ENCODE data around the gene TOP1.
"Not testable (repeated sequence)": the region's sequence is repeated elsewhere in the genome, so short reads cannot be mapped to it uniquely, and the experiment has no call there.

Gene TOP1

GRCh38 chr20:41098703-41099250, 70.2 kb downstream of the TOP1 start:
- no peak for DNase-seq

DNA sequence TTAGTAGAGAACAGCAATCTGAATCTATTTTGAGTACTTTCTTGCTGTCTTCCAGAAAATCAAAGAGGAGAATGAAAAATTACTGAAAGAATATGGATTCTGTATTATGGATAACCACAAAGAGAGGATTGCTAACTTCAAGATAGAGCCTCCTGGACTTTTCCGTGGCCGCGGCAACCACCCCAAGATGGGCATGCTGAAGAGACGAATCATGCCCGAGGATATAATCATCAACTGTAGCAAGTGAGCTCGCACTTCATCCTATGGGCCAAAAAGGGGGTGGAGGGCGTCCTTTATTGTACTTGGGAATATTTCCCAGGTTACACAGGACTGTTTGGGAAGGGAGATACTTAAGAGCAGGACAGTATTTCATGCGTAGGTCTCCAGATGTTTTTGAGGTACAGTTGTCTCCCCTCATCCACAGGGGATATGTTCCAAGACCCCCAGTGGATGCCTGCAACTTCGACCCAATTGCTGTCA, 71.4 kb downstream of the TOP1 start:
- no peak for DNase-seq

- DNase-seq: no peak
Observed at GRCh38 chr20:41101660-41102059, 73.0 kb downstream of the TOP1 start.

GRCh38 chr20:41108531-41108930, 79.9 kb downstream of the TOP1 start:
- no peak for DNase-seq

- DNase-seq: no peak
Observed at GRCh38 chr20:41110012-41110411, 81.4 kb downstream of the TOP1 start.

- no peak for DNase-seq
Observed at GRCh38 chr20:41110930-41111577, 82.4 kb downstream of the TOP1 start.

- DNase-seq: no peak
Observed at GRCh38 chr20:41111578-41111951, 82.9 kb downstream of the TOP1 start.

DNA sequence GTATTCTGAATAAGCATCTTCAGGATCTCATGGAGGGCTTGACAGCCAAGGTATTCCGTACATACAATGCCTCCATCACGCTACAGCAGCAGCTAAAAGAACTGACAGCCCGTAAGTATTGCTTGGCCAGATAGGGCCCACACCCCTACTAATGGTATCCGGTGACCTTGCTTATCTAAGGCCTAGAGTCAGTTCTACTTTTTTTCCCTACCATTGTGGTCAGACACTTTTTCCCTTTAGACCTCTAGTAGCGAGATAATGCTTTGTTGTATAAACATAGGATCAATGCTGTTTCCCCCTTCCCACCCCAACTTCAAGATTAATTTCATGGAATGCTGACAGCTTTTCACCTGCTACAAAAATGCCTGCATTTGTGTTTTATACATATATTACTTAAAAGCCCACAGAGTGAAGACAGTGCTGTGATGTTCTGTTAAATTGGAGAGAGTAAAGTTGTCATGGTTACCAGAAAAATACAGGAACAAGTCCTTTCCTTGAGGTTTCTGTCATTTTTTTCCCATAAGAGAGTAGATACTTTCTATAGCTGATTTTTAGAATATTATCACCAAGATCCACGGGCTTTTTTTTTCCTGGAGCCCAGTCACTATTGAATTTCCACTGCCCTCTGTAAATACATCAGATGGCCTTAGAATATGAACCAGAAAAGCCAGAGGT, 87.8 kb downstream of the TOP1 start:
- no peak for DNase-seq

DNA sequence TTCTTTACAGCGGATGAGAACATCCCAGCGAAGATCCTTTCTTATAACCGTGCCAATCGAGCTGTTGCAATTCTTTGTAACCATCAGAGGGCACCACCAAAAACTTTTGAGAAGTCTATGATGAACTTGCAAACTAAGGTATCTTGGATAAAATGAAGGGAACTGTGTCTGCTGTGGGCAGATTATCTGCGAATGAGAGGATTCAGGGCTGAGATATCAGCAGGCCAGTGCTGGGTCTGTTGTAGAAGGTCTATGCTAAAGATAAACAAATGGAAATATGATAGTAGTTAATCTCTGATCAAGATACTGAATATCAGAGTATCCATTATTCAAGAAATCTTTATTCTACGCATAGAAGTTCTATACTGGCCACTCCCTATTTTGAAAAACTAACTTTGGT, 89.5 kb downstream of the TOP1 start:
- DNase-seq: not testable (repeated sequence)

DNA sequence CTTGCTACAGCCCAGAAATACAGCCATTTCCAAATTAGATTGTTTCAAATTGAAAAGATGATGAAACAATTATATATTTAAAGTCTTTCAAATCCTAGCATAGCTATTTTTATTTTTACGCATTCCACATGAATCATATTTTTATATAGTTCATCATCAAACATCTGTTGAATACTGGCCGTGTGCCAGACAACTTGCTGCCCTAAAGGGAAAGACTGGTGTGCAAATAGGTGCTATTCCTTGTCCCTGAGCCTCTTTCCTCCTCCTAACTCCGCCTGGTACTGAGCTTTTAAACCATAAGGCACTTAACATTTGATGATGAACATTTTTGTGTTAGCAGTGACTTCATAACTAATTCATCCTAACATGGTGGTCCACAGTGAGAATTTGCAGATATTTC, 90.0 kb downstream of the TOP1 start:
- no peak for DNase-seq

DNA sequence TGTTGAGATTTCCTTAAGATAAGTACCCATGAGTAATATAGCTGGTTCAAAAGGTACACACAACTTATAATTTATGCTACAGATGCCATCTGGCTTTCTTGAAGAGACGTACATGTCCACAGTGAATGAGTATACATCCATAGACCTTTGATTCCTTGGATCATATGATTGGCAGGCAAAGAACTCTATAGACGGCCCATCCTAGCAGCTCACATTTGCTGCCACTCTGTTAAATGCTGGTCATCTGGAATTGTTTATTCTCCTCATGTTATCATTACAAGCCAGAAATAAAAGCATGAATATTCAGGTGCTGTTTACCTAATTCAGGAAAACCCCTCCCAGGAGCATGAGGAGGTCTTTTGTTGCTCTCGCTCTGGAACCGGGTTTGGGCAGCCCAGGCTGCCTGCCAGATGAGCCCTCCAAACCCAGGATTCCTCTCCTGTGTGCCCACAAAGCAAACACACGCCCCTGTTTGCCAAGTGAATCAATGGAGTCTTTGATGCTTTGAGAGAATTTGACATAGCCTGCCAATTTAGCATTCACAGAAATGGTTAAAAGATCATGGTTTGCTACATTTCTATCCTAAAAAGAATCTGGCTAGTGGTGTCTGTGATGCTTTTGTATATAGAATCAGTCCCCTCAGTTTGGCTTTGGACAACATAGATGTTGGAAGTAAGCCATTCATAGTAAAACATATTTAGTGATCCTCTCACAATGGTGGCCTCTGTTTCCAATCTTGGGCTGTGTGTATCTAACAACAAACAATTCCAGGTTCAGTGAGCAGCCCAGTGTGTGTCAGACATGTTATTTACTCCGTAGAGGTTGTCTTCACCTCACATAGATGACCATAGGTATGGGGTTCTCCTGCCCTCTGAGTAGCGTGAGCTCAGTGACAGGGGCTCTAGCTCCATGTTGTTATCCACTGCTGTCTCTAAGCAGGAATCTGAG, 91.3 kb downstream of the TOP1 start:
- DNase-seq: no peak

- DNase-seq: no peak
Observed at GRCh38 chr20:41121399-41121798, 92.8 kb downstream of the TOP1 start.

GRCh38 chr20:41123631-41124030, 95.0 kb downstream of the TOP1 start:
- no peak for DNase-seq

GRCh38 chr20:41124451-41125094, 96.0 kb downstream of the TOP1 start:
- DNase-seq: no peak

DNA sequence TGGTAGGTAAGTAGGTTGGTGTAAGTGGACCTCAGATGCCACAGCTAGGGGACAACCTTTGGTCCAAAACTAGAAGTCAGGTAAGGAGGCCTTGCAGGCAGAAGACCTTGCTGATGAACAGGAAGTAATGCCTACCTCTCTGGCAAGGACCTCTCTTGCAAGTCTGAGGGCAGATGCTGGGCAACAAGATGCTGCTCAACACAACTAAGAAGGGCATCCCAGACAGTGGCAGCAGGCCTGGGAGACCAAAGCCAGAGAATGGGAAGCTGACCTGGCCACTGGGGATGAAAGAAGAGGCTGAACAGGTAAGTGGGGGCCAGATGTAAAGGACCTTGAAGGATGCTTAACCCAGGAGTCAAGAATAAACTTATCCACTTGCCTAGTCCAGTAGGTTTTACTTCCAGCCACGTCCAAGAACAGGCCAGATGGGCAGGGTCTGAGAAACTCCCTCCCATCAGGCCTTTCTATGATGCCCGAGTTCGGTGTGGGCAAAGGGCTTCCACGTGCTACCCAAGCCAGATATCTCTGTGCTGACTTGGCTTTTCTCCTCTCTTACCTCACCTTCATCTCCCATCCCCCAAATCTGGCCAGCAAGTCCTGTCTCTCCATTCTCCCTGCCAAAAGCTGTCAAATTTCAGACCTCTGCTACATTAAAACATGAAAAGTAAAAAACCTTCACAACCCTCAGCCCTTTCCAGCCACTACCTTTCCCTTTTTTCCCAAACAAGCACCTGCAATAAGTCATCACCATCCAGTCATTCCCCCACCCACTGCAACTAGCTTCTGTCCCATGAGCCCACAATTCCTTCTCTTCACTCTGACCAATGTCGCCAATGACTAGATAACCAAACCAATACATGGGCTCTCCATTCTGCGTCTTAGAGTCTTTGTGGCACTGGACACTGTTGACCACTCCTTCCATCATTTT, 97.2 kb downstream of the TOP1 start:
- no peak for DNase-seq

GRCh38 chr20:41126719-41127118, 98.1 kb downstream of the TOP1 start:
- no peak for DNase-seq

DNA sequence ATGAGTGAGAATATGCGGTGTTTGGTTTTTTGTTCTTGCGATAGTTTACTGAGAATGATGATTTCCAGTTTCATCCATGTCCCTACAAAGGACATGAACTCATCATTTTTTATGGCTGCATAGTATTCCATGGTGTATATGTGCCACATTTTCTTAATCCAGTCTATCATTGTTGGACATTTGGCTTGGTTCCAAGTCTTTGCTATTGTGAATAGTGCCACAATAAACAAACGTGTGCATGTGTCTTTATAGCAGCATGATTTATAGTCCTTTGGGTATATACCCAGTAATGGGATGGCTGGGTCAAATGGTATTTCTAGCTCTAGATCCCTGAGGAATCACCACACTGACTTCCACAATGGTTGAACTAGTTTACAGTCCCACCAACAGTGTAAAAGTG, 99.7 kb downstream of the TOP1 start:
- not testable (repeated sequence) for DNase-seq

- DNase-seq: no peak
Observed at GRCh38 chr20:41131594-41132387, 103.2 kb downstream of the TOP1 start.

DNA sequence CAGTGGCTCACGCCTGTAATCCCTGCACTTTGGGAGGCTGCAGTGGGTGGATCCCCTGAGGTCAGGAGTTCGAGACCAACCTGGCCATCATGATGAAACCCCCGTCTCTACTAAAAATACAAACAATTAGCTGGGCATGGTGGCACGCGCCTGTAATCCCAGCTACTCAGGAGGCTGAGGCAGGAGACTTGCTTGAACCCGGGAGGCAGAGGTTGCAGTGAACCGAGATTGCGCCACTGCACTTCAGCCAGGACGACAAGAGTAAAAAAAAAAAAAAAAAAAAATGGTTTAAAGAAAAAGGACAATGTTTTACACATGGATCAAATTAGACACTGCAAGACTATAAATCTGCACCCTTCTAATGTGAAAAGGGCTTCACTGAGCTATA, 103.8 kb downstream of the TOP1 start:
- not testable (repeated sequence) for DNase-seq

GRCh38 chr20:41133709-41134361, 105.2 kb downstream of the TOP1 start:
- DNase-seq: peak; percentile 27

All from activated effector memory CD4-positive, alpha-beta T cell treated with Interleukin-2 at 50 U/mL for 16 hours (primary cell).